Ramos (cell line): ENCODE measurements around the gene NPBWR2.
"Not testable (repeated sequence)": the region's sequence is repeated elsewhere in the genome, so short reads cannot be mapped to it uniquely, and the experiment has no call there.

Experiments
- in situ Hi-C: fragments of 300-500 bp; cut with MboI; formaldehyde crosslinking; loops from one replicate; pipeline ENCODE4 v1.14.3; 2022; ENCODE audit warnings: low sequenced_read_pairs; ENCODE audit not compliant: unreplicated experiment

NPBWR2 gene

DNA sequence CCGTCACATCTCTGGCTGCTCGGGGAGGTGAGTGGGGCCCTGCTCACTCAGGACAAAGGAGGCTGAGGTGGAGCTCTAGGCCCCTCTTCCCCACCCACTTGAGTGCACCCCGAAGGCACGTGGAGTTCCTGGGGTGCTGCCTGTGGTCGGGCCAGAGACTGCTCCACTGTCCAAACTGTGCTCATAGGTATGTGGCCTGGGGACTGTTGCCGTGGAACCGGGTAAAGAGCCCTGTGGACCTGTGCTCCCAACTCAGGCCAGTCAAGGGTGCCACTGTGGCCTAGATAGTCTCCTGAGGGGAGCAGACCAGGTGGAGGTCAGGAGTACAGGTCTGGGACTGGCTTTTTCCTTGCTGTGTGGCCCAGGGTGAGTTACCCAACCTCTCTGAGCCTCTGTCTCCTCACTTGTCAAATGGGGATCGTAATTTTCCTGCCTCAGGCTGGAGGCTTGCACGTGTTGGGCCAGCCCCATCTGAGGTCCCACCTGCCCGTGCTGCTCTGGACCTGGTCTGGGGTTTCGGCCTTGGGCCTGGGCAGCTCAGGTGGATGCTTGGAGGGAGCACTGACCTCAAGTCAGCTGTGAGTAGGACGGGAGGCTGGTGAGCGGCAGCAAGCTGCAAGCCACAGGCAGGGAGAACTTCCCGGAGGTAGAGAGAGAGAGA is 12.4 kb upstream of the NPBWR2 start:
- in situ Hi-C loops, result loop anchor here (10.0 kb wide), 1 partner anchor 75 kb away; the partner anchor contains the start of gene SOX18

GRCh38 chr20:64119301-64119680 is 11.9 kb upstream of the NPBWR2 start:
- in situ Hi-C loops, result no loop called here

GRCh38 chr20:64117432-64117777 is 10.0 kb upstream of the NPBWR2 start:
- in situ Hi-C loops, result not testable (repeated sequence)

DNA sequence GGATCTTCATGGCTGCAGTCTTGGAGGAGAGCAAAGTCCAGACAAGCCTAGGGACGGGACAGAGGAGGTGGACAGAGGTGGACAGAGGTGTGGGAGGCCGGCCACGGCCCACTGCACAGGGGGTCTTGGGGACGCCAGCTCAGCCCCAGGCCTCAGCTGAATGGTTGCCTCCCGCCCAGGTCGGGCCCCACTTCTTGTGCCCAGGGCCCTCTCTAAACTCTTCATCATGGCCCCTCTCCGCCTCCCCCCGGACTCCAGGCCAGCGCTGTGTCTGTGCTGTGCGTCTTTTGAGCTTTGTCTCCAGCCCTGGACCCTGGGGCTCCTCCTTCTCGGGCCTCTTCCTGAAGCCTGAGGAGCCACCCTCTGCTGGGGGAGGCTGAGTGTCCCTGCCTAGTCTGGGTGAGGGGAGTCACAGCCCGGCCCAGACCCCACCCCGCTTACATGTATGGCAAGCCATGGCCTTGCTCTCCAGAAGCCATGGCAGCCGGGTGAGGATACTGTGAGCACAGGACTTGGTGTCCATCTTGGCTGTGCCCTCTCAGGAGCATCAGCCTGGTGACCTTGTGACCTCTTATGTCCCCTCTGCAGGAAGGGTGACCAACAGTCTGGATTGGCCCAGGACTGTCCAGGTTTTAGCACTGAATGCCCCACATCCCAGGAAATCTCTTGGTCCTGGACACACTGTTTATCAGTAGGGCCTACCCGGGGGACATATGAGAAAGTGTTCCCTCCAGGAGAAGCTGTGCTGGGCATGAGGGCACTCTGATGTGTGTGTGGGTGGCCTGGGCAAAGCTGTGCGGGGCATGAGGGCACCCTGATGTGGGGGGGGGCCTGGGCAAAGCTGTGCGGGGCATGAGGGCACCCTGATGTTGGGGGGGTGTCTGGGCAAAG is 9.4 kb upstream of the NPBWR2 start:
- in situ Hi-C loops, result no loop called here

- in situ Hi-C loops, result no loop called here
Observed at GRCh38 chr20:64116016-64116415, 8.7 kb upstream of the NPBWR2 start.

- in situ Hi-C loops, result no loop called here
Observed at GRCh38 chr20:64115171-64115911, 8.0 kb upstream of the NPBWR2 start.

- in situ Hi-C loops, result no loop called here
Observed at GRCh38 chr20:64114356-64114971, 7.1 kb upstream of the NPBWR2 start.

GRCh38 chr20:64113796-64114355 is 6.5 kb upstream of the NPBWR2 start:
- in situ Hi-C loops, result no loop called here

- in situ Hi-C loops, result no loop called here
Observed at GRCh38 chr20:64113444-64113775, 6.0 kb upstream of the NPBWR2 start.

DNA sequence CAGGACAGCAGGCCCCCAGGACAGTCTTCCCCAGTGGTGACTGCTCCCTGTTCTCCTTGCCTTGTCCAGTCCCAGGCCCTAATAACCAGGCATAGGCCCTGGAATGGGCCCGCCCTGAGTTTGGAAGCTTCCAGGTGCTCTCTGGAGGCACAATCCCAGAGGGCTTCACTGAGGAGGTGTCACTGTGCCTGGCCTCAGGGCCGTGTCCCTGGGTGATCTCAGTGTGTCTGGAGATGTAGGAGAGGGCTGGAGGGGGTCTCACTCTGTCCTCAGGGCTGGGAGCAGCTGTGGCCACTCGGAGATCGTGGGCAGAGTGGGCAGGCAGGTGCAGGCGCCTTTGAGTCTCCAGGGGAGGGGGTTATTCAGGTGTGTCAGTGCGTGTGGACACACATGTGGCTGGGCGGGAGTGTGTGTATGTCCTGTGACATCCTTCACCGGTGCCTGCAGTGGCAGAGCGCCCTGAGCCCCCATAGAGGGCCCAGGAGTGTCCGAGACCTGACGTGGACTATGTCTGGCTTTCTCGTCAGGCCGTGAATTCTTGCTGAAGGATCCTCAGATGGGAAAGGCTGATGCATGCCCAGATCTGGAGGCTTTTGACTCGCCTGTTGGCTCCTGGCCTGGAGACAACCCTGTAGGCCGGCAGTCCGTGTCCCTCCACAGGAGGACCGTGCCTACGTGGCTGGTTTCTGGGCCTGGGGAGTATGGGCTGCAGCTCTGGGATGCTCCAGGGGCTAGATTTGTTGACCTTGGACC is 5.5 kb upstream of the NPBWR2 start:
- in situ Hi-C loops, result no loop called here

- in situ Hi-C loops, result no loop called here
Observed at GRCh38 chr20:64111841-64112641, 4.7 kb upstream of the NPBWR2 start.

DNA sequence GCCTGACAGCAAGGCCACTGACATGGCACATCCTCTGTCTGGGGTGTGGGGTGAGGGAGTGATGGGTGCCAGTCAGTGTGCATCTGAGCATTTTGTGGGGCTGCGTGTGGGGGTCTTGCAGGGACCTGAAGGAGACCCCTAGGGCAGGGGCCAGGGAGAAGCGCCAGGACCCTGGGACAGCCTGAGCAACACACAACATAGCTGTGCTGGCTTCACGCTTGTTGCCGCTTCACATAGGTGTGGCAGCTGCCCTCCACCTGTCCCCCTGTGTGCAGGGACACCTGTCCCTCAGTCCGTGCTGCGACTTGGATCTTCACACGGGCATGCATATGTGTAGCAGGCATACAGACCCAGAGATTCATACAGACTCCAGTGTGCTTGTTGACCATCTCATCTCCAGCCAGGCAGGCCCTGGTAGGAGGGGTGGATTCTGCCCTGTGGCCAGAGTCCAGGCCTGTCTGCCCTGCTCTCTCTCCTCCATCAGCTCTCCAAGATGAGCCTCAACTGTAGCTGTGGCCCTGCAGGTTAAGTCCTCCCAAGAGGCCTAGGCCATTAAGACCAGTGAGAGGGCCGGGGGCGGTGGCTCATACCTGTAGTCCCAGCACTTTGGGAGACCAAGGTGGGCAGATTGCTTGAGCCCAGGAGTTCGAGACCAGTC is 3.2 kb upstream of the NPBWR2 start:
- in situ Hi-C loops, result no loop called here

DNA sequence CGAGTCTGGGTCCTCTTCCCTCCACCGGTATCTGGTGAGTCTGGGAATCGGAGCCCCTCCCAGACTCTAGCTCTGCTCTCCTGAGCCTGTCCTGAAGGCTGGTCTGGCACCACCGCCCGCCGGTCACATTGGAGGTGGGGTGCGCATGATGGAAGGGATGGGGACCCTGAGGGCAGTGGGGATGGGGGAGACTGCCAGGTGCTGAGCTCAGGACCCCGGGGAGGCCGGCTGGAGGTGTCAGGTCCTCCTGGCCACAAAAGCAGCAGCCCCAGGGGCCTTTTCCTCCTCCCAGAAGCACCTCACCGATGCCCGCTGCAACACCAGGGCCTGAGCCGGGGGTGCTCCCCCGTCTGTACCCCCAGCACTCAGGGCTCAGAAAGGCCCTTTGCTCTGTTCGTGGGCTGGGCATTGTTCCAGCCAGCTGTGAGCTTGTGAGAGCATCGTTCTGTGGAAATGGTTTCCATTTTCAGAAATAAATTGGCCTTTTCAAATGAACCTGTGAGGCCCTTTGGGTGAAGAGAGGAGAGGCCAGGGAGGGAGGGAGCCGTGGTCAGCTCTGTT is 2.5 kb upstream of the NPBWR2 start:
- in situ Hi-C loops, result no loop called here

DNA sequence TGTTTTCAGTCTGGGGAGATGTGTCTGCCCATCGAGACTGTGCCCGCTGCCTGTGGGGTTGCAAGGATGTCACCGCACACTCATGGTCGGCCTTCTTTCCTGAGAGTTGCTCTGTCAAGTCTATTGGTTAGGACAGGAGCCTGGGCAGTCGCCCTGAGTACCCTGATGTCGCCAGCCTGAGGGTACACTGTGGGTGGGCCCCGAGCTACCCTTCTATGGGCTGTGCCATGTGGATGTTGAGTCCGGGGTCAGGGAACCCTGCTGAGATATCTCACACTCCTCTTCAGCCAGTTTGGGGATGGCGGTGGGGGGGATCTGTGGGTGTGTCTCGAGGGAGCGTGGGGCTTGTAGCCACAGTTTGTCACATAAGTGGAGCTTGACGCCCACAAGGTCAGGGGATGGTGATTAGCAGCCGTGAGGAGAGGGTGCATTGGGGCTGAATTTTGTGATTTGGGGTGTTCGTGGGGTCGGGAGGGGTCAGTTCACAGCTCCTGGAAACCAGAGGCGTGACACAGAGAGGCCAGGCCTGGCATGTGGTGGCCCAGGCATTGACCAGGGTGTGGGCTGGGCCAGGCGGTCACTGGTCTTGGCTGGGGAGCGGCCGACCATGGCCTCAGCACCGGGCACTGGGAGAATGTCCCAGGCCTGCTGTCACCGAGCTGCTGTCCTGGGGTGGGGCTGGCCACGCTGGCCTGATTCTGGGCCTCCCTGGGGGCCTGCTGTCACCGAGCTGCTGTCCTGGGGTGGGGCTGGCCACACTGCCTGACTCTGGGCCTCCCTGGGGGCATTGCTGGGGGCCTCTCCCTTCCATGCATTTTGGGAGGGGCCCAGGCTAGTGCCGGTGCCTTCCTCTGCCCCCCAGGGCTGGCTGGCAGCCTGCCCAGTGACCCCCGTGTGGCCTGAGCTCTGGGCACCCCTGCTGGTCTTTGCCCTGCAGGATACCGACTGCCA is 1.6 kb upstream of the NPBWR2 start:
- in situ Hi-C loops, result no loop called here

DNA sequence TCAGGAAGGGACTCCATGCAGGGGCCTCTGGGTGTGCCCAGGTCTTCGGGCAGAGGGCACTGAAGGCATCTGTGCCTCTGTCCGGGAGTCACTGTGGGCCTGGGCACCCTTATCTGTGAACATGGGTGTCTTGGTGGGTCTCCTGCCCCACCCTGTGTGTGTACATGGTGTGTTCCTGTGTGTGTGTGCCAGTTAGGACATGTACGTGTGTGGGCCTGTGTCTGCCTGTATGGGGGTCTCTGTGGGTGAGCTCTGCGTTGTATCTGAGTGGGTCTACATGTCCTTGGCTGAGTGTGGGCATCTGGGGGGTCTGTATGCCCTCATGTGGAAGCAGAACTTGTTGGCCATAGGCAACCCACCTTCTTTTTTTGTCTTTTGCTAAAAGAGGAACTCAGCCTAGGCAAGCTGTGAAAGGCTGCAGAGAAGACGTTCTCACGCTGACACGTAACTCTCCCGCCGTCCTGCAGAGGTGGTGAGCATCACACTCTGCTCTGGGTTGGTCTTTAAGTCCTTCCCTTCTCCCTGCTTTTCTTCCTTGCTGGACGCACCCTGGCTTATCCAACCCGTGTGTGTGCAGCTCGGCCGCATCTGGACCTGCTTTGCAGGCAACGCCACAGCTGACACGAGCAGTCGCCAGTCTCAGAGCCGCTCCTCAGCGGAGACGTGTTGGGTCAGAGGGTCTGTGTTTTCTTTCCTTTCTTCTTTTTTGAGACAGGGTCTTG is 532 bp upstream of the NPBWR2 start:
- in situ Hi-C loops, result no loop called here

- in situ Hi-C loops, result no loop called here
Observed at GRCh38 chr20:64106435-64106961, 867 bp downstream of the NPBWR2 start.
